ENCODE measurements around the gene SHISA5. TPM values are rescaled to one million over a fixed set of nuclear protein-coding genes. Genes with fewer than 3 reads are reported as not detected.

Gene SHISA5
- total and polyA plus RNA-seq, 2 of the 8 experiments (the other 6 are each of a cell fraction or from before 2014, with no cell fraction given) = 196 to 315 TPM

GRCh38 chr3:48501196-48501595 lies 2.8 kb downstream of the SHISA5 start (continued):
- no peak for TF ChIP-seq JUN (IDR thresholded peaks at IDR 0.05; ENCODE audit: low read depth, low read length)
- no peak for TF ChIP-seq CBX8 (IDR thresholded peaks at IDR 0.05; ENCODE audit: borderline replicate concordance, low read depth, low read length)
- TF ChIP-seq MAX (IDR thresholded peaks at IDR 0.05) = no peak
- TF ChIP-seq CTBP2 (IDR thresholded peaks at IDR 0.05; ENCODE audit: borderline replicate concordance, insufficient read depth, insufficient read length, low read length) = no peak
- TF ChIP-seq NANOG (IDR thresholded peaks at IDR 0.05; ENCODE audit: insufficient read depth, low read depth, low read length, poor library complexity, severe bottlenecking) = no peak
- no peak for TF ChIP-seq CBX5 (IDR thresholded peaks at IDR 0.05; ENCODE audit: low read depth, low read length)
- no peak for TF ChIP-seq RBBP5 (IDR thresholded peaks at IDR 0.05; ENCODE audit: borderline replicate concordance, low read depth, low read length)
- no peak for TF ChIP-seq TAF1 (IDR thresholded peaks at IDR 0.05; ENCODE audit: low read depth, low read length)

All from H1 (cell line).